B cell (primary cell): ENCODE data around the gene GBX1.

ENCODE experiments used
- CTCF ChIP-seq: fragments of 200-600 bp; IDR thresholded peaks from one replicate; pipeline ENCODE4 v1.8.0; 2022; ENCODE audit warnings: antibody characterized with exemption, mild to moderate bottlenecking
- EZH2 ChIP-seq: IDR thresholded peaks from 2 replicates; pipeline ENCODE4 v1.6.1; 2012; ENCODE audit warnings: borderline replicate concordance, low read depth, mild to moderate bottlenecking, moderate library complexity, low read length; ENCODE audit not compliant: insufficient read depth, poor library complexity, severe bottlenecking

DNA sequence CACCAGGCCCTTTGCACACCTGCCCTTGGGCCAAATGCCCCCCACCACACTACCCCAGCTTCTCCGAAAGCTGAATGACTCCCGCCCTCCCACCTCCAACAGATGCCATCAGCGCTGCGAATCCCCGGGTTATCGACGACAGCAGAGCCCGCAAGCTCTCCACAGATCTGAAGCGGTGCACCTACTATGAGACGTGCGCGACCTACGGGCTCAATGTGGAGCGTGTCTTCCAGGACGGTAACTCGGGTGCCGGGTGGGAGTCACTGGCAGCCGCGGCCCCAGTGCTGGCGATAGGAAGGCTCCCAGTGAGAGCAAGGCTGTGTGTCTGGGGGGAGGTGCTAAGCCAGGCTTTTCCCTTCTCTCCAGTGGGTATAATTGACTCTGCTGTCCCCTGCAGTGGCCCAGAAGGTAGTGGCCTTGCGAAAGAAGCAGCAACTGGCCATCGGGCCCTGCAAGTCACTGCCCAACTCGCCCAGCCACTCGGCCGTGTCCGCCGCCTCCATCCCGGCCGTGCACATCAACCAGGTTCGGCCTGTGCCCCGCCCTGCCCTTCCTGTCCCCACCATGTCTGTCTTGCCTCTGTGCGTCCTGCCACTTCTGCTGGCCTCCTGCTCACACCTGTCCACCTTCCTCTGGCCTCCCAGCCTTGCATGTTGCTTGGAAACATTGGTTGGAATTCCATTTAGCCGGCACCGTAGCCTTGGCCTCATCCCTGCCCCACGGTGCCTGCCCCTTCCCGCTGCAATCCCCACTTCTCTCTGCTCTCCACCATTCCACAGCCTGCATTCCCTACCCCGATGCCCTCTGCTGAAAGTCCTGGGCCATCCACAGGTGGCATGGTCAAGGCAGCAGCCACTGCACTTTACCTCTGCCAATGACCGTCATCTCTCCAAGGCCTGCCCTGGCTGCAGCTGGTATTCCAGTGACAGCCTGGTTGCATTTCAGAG lies 49.1 kb downstream of the GBX1 start:
- TF ChIP-seq EZH2, result no peak
- TF ChIP-seq CTCF, result no peak
